Thyroid gland (tissue), 4 donors: ENCODE data around the gene HAUS3.
"Not testable (repeated sequence)": the region's sequence is repeated elsewhere in the genome, so short reads cannot be mapped to it uniquely, and the experiment has no call there.

Source experiments
- CTCF ChIP-seq, 6 experiments: fragments of 200-600 bp in 3 of 6; fragments of 450-650 bp in 3 of 6; sonication (generic) in 3 of 6; IDR thresholded peaks; one replicate each; pipeline ENCODE4 v1.5.1; 2016 to 2019; ENCODE audit warnings: antibody characterized with exemption in 6 of 6, mild to moderate bottlenecking in 2 of 6, inconsistent platforms in 1 of 6, moderate library complexity in 1 of 6
- POLR2A ChIP-seq, 2 donors: fragments of 450-650 bp; IDR thresholded peaks; one replicate each; pipeline ENCODE4 v1.6.1; 2017; ENCODE audit warnings: antibody characterized with exemption in 2 of 2, mild to moderate bottlenecking in 2 of 2, moderate library complexity in 1 of 2

DNA sequence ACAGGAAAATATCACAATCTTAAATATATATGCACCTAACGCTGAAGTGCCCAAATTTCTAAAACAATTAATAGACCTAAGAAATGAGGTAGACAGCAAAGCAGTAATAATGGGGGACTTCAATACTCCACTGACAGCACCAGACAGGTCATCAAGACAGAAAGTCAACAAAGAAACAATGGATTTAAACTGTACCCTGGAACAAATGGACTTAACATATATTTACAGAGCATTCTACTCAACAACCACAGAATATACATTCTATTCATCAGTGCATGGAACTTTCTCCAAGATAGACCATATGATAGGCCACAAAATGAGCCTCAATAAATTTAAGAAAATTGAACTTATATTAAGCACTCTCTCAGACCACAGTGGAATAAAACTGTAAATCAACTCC is 39.1 kb downstream of the HAUS3 start:
- TF ChIP-seq CTCF, POLR2A (IDR thresholded peaks at IDR 0.05): not testable (repeated sequence)
